Activated T-cell treated with anti-CD3 and anti-CD28 coated beads for 1 hour (primary cell): ENCODE measurements around the gene AFTPH.

ENCODE experiments used
- DNase-seq: peaks from one replicate; pipeline ENCODE4 v3.0.0-alpha.2; 2020; ENCODE audit warnings: low read depth

AFTPH gene

DNA sequence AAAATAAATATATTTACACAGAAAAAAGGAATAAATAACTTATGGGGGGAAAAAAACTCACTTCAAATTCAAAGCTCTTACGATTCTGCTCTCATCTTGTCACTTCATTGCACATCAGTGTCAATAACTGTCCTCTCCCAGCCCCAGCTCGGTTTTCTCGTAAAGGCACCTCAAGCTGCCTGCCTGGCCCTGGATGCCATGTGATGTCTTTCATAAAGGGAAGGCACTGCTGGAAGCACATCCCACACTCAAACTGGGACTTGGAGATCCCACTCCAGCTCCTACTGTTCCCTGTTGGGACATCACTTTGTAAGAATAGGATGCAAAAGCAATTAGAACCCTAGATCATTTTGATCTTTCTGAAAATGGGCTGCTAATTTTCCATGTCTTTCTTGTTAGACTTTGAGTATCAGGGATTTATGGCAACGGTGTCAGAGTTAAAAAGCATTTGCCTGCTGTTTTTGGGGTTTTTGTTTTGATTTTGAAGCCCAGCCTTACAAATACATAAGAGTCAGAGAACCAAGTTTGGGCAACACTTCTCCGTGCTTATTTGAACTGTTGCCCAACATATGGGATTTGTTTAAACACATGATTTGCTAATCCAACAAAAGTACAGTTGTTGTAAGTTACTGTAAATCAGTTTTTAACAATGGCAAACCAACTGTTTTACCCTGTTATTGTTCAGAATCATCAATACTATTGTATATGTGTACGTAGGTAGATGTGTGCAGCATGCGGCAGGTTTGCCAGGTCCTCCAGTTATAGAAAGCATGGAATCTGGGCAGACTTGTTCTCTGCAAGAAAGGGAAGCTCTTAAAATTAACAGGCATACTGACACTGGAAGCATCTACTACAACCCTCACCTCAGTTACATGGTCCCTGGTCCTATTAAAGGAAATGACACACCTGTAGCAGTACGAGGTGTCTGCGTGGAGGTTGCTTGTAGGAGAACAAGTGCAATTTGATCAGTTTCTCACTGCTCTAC, 109.0 kb downstream of the AFTPH start:
- DNase-seq = no peak

DNA sequence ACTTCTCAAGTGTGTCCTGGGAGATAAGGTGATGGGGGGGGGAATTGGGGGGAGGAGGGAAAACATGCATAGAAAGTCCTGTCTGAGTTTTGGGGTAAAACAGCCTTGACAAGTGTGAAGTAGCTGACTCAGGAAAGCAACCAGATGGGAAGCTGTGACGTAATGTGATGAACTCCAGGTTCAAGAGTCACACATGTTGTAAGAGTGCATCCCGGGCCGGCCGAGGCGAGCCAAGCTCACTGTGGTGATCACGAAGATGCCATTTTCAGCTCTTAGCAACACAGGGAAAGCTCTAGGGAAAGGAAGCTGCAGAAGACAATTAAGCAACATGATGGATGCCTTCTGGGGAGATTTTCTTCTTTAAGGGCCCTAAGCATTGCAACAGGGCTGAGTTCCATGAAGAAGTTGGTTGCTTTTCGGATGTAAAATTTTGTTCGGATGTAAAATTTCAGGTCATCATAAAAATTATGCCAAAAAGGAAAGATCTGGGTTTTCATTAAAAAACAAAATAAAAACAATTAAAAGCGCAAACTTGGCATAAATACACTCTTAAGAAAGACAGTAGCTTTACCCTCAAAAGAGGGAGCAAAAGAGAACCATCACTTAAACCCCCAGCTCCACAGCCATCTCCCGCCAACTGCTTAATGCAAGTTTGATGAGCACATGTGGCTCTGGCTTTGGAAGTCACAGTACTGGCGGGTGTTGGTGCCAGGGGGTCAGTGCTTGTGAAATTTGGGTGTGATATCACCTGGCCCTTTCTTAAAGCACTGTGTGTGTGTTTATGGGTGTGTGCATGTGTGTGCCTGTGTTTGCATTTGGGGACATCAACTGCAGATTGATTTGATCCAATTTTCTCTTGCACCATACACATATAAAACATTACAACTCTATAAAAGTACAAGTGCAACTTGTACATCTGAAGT, 110.5 kb downstream of the AFTPH start:
- no peak for DNase-seq

DNA sequence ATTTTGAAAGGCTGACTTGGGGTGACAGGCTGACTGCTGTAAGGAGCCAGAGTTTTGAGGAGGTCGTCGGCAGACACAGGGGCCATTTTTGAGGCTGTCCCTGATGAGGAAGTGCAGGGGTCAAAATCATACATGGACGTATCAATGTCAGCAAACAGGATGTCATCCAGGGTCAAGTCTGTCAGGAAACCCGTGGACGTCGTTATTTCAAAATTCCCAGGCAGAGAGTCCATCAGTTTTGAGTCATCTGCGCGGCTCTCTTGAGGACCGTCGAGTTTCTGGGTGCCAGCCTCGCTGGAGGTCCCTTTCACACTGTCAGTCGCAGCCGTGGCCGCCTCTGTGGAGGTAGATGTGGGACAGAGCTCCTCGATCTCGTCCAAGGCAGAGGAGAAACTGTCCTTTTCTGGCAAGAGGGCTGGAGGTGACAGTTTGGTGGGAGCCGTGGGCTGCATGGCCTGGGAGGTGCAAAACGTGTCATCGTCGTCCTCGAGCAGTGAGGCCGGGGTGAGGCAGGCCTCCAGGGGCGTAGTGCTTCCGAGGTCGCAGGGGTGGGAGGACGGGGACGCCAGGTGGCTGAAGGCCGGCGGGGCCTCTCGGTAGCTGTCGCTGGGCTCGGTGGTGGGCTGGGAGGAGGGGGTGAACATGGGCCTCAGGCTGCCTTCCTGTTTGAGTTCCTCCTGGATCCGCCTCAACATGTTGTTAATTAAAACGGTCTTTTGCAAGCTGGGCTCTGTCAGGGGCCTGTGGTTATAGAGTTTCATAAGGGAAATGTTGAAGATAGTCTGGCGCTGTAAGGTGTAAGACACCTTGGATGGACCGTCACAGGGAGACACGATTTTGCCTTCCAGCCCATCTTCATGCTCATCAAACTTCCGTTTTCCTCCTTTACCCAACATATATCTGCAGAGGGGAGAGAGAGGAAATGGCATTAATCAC, 112.1 kb downstream of the AFTPH start:
- DNase-seq = no peak

DNA sequence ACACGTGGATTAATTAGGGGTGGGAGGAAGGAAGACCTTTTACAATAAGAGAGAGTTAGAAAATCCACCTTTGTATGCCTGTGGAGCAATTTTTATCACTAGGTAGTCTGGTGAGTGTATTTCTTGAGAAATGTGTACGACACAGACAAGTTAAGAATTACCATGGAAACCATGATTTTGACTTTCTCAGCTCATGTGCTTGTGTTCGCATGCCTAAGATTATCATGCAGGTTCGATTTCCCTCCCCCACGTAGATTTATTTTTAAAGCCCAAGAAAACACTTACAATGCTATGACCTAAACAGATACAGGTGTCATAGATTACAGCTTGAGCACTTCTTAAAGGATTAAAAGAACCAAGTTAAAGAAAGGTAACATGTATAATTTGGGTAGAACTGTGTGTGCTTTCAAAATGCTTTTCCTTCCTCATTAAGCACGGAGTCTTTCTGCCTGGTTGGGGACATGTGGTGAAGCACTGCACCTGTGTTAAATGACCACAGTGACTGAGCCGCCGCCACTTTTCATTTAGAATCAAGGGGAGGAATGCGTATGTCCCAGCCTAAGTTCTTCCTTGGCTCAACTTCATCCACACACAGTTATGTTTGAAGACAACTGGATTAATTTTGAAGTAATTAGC, 113.0 kb downstream of the AFTPH start:
- no peak for DNase-seq

DNA sequence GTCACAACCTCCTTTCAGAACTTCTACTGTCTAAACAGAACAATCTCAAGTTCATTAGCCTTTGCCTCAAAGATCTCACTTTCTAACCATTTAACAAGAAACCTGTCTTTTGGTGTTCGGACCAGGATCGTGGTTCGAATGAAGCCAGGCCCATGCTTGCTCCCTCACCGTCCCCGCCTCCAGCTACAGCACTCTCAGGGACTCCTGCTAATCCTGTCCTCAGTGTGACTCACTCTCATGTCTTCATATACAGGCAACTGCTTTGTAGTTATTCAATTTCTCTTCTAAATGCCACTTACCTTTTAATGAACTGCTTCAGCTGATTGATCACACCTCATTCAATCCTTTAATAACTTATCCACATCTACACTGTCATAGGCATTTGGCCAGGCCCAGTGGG, 113.8 kb downstream of the AFTPH start:
- no peak for DNase-seq

DNA sequence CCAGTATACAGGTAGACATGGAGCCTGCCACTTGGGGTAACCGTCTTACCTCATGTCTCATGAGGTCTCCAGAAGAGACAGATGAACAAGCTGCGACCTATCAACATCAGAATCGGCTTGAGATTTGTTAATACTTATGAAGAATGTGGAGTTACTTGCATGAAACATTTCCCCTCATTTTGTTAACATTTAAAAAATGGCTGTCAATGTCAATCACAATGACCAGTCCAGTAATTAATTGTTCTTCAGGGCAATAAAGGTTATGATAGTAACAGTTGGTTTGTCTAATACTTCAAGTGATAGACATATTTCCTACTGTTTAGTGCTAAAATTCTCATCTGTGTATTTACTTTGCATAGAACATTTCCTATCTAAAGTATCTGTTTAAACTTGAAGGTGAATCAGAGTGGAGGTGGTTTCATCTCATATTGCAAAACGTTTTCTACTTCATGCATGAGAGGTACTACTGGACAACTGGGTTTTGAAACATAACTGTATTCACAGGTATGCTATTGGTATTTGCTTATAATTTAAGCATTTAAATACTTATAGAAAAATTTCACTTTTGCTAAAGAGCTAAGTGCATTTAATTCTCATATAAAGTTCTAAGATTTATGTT, 114.5 kb downstream of the AFTPH start:
- no peak for DNase-seq

DNA sequence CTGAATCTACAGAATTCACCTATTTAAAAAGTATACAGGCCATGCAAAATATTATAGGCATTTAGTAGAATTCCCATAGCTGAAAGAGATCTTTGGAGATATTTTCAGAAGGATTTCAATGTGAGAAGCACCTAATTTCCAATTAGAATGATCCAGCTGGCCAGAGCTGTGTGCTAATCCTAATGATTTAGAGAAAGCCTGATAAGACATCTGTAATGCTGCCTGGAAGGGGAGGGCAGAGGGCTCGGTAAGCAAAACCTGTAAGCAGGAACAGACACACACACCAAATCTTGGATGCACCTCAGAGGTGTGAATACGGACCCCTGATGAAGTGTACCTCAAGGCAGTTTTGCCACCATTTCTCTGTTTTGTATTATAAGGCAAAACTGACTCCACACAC, 115.6 kb downstream of the AFTPH start:
- no peak for DNase-seq

DNA sequence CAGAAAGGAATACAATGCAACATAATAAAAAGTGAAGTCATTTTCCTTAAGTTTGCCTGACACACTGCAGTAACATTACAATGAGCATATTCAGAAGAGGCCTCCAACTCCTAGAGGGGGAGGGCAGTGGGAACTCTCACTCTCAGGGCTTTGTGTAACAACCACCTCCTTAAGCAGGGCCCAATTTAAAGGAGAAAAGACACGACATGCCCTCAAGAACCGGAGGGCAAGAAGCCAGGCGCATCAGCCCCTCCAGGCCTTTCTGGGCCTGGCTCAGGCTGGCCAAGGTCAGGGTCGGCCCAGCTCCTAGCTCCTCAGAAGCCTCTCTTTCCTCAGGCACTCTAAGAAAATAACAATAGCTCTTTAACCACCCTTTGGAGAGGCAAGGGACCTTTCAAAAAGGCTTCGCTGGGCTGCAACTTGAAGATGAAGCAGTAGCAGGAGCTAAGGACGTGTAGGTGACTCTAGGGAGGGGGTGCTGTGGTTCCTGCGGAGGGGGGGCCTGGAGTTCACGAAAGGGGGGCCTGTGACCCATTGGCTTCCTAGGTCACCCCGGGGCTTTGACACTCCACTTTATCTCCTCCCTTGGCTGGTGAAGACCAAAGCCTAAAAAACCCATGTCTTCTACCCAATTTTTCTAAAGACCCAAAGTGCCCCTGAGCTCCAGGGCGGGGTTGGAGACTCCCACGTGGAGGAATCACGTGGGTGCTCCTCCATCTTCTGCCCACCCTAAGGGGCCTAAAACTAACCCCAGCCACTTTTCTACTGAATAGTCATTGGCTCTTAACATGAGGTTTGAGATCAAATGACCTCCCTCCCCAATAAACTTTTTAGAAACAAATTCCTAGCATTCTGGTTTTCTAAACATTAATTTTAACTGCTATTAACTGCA, 116.3 kb downstream of the AFTPH start:
- DNase-seq = no peak

DNA sequence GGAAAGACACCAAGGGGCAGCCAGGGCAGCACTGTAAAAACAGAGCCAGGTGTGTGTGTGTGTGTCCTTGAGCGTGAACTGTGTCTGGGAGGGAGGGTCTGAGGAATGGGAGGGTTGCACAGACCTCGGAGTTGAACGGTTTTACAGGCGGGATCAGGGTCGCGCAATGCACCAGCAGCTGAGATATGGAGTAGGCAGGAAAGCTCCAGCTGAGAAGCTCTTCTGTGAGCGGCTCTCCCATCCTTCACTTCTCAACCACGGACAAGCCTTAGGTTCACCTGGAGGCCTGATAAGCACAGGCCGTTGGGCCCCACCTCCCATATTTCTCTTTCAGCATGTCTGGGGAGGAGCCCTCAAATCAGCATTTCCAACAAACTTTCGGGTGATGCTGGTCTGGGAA, 117.5 kb downstream of the AFTPH start:
- no peak for DNase-seq
